Keratinocyte (primary cell): ENCODE results near the gene MERTK.

Source experiments
- CTCF ChIP-seq, 3 experiments: IDR thresholded peaks in 1 of 3; conservative IDR thresholded peaks in 1 of 3; optimal IDR thresholded peaks in 1 of 3; 2 replicates in 2 of 3; 3 replicates in 1 of 3; pipeline versions ENCODE3 to v1.5.1; 2011; ENCODE audit warnings: low read length in 3 of 3, mild to moderate bottlenecking in 3 of 3, moderate library complexity in 2 of 3, control low read depth in 1 of 3, inconsistent platforms in 1 of 3; ENCODE audit not compliant: insufficient read depth in 2 of 3; ENCODE audit errors: extremely low read depth in 1 of 3
- EZH2 ChIP-seq: IDR thresholded peaks from one replicate; pipeline ENCODE4 v1.6.1; 2012; ENCODE audit warnings: inconsistent platforms, mild to moderate bottlenecking, low read length, moderate library complexity

GRCh38 chr2:111930409-111930808 is 32.0 kb downstream of the MERTK start:
- TF ChIP-seq CTCF (optimal IDR thresholded peaks at IDR 0.05 in 1 of 3, IDR thresholded peaks at IDR 0.05 in 1 of 3, conservative IDR thresholded peaks at IDR 0.05 in 1 of 3; ENCODE audit: extremely low read depth in 1 of 3, insufficient read depth in 2 of 3, low read length in 3 of 3): no peak
- TF ChIP-seq EZH2: no peak
